Mucosa of descending colon (tissue), 3 donors: ENCODE results near the gene ZBED5. TPM values are rescaled to one million over a fixed set of nuclear protein-coding genes. Genes with fewer than 3 reads are reported as not detected.

Experiments used
- ATAC-seq: fragments of 200-7000 bp; cut with Tn5 transposase; one replicate; pipeline ENCODE4 v1.9.1; 2020; ENCODE audit warnings: mild to moderate bottlenecking, moderate library complexity
- DNase-seq, 3 donors: peaks; one replicate each; pipeline ENCODE4 v3.0.0-alpha.2; 2020
- H3K36me3 ChIP-seq: fragments of 200-600 bp; one replicate; pipeline ENCODE4 v1.8.0; 2021; ENCODE audit warnings: low read depth, mild to moderate bottlenecking
- H3K4me1 ChIP-seq: fragments of 200-600 bp; one replicate; pipeline ENCODE4 v1.8.0; 2021; ENCODE audit warnings: low read depth, mild to moderate bottlenecking
- H3K4me3 ChIP-seq: fragments of 200-600 bp; one replicate; pipeline ENCODE4 v1.8.0; 2021; ENCODE audit warnings: mild to moderate bottlenecking
- H3K9me3 ChIP-seq: fragments of 200-600 bp; one replicate; pipeline ENCODE4 v1.8.0; 2021; ENCODE audit warnings: mild to moderate bottlenecking
- intact Hi-C, 2 donors: fragments of 100-400 bp; cut with DNase I in 1 of 2; cut with micrococcal nuclease in 1 of 2; formaldehyde crosslinking; loops; one replicate each; pipeline versions ENCODE4 v1.11.0 to v1.11.1; 2022; cut with DNase I, micrococcal nuclease
- total RNA-seq, 3 donors: library from RNA; stranded (reverse); fragmentation: NEBNext Ultra II Directional in 2 of 3; extraction: Animal tissue kit (Norgen Biotek cat#: 25700) in 2 of 3; gene quantifications; one replicate each; pipeline versions ENCODE4 v1.2.1 to v1.2.4, GENCODE V29; 2021 to 2023
- TF ChIP-seq, protein P1 (sequence below): fragments of 200-600 bp; IDR thresholded peaks from one replicate; pipeline ENCODE4 v1.8.0; 2022; ENCODE audit warnings: antibody characterized with exemption, mild to moderate bottlenecking
- donor health status: DM: no; HTN: no; CAD: no; lungs with moderate emphysema.
- donor health status: DM: no; HTN: no; CAD: no.
- donor health status: DM: no; HTN: yes; CAD: no.

The ZBED5 gene
- total RNA-seq, 3 donors from 2014 or later = 39.5 to 54.2 (median 42.6) TPM

DNA sequence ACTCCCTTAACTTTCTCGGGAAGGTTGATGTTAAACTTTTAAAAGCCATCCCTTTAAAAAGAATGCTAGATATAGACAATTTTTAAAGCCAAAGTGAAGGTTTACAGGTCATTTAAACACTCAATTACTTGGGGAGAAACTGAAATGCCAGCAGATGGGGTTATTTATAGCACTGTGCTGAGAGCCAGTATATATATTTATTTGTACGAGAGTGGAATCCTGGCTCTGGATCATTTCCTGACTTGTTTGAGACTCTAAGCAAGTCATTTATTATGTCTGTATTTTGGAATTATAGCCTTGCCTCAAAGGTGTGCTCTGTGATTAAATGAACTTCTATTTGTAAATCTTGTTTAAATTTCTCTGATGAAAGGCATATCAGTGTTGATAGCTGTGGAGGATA, 6.8 kb upstream of the ZBED5 start:
- Histone ChIP-seq H3K36me3 (no peaks in the 10 kb centered on the region), H3K4me3 (no peak overlapping the region), H3K9me3 (no peaks in the 10 kb centered on the region), H3K4me1 (no peaks in the 10 kb centered on the region)
- TF ChIP-seq, protein P1, sequence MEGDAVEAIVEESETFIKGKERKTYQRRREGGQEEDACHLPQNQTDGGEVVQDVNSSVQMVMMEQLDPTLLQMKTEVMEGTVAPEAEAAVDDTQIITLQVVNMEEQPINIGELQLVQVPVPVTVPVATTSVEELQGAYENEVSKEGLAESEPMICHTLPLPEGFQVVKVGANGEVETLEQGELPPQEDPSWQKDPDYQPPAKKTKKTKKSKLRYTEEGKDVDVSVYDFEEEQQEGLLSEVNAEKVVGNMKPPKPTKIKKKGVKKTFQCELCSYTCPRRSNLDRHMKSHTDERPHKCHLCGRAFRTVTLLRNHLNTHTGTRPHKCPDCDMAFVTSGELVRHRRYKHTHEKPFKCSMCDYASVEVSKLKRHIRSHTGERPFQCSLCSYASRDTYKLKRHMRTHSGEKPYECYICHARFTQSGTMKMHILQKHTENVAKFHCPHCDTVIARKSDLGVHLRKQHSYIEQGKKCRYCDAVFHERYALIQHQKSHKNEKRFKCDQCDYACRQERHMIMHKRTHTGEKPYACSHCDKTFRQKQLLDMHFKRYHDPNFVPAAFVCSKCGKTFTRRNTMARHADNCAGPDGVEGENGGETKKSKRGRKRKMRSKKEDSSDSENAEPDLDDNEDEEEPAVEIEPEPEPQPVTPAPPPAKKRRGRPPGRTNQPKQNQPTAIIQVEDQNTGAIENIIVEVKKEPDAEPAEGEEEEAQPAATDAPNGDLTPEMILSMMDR = no peak
- ATAC-seq = no peak
- DNase-seq = no peak
- intact Hi-C loops = no loop called here

- intact Hi-C loops = no loop called here
- no peaks in the 10 kb centered on the region for H3K9me3 ChIP-seq
- no peaks in the 10 kb centered on the region for H3K36me3 ChIP-seq
- DNase-seq (no peak), ATAC-seq (no peak)
- peaks cover 6% of the 10 kb centered on the region for H3K4me1 ChIP-seq
- TF ChIP-seq, protein P1 = no peak
- no peak overlapping the region for H3K4me3 ChIP-seq
Observed at GRCh38 chr11:10862446-10862845, 4.6 kb upstream of the ZBED5 start.

DNA sequence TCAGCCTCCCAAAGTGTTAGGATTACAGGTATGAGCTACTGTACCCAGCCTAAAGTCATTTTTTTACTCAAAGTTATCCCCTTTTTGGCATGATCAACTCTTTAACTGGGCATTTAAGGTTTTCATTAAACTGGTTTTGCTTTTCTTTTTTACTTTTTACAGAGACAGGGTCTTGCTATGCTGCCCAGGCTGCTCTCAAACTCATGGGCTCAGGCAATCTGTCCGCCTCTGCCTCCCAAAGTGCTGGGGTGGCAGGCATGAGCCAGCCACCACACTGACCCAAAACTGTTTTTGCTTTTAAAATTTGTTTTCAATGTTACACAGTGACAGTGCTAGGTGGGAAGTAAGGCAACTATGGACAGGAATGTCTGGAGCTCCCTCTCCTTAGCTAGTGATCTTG, 3.9 kb upstream of the ZBED5 start:
- H3K4me1 ChIP-seq = peaks cover 6% of the 10 kb centered on the region
- DNase-seq = no peak
- ATAC-seq = no peak
- no peaks in the 10 kb centered on the region for H3K36me3 ChIP-seq
- intact Hi-C loops = no loop called here
- TF ChIP-seq, protein P1 = no peak
- H3K9me3 ChIP-seq = no peaks in the 10 kb centered on the region
- no peak overlapping the region for H3K4me3 ChIP-seq

DNA sequence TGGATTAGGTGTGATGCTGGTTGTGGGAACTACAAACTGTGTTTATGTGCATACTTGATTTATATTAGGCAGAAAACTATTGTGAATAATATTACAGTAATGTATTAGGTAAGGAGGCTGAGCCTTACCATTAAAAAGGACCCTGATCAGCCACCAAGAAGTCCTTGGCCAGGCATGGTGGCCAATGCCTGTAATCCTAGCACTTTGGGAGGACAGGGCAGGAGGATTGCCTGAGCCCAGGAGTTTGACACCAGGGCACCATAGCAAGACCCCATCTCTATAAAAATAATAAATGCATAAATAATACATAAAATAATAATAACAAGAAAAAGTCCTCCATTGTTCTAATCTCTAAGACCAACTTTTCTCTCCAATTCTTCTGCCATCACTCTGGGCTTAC, 3.2 kb upstream of the ZBED5 start:
- Histone ChIP-seq H3K4me1 (peaks cover 12% of the 10 kb centered on the region), H3K9me3 (no peaks in the 10 kb centered on the region), H3K36me3 (no peaks in the 10 kb centered on the region), H3K4me3 (no peak overlapping the region)
- DNase-seq (no peak), ATAC-seq (no peak)
- TF ChIP-seq, protein P1 = no peak
- intact Hi-C loops = no loop called here

GRCh38 chr11:10858439-10859325, 829 bp upstream of the ZBED5 start:
- DNase-seq = peak; percentile 73 to 80 (median 77)
- no peaks in the 10 kb centered on the region for H3K36me3 ChIP-seq
- intact Hi-C loops = loop anchor here in 1 of 2 donors (5.0 kb wide), 2 partner anchors 51 to 74 kb away; partner anchors contain the start of gene EIF4G2
- no peaks in the 10 kb centered on the region for H3K9me3 ChIP-seq
- H3K4me1 ChIP-seq = peaks cover 20% of the 10 kb centered on the region
- peak; percentile 52 for ATAC-seq
- TF ChIP-seq, protein P1 = no peak
- peak overlapping the region; percentile 47 for H3K4me3 ChIP-seq
